ENCODE measurements around the gene KRTAP5-7.

- TF ChIP-seq, protein P1, sequence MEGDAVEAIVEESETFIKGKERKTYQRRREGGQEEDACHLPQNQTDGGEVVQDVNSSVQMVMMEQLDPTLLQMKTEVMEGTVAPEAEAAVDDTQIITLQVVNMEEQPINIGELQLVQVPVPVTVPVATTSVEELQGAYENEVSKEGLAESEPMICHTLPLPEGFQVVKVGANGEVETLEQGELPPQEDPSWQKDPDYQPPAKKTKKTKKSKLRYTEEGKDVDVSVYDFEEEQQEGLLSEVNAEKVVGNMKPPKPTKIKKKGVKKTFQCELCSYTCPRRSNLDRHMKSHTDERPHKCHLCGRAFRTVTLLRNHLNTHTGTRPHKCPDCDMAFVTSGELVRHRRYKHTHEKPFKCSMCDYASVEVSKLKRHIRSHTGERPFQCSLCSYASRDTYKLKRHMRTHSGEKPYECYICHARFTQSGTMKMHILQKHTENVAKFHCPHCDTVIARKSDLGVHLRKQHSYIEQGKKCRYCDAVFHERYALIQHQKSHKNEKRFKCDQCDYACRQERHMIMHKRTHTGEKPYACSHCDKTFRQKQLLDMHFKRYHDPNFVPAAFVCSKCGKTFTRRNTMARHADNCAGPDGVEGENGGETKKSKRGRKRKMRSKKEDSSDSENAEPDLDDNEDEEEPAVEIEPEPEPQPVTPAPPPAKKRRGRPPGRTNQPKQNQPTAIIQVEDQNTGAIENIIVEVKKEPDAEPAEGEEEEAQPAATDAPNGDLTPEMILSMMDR (conservative IDR thresholded peaks at IDR 0.05; ENCODE audit: low read depth, low read length), result no peak
- no peak for TF ChIP-seq EZH2 (IDR thresholded peaks at IDR 0.05; ENCODE audit: low read length, unreplicated experiment)
Observed at GRCh38 chr11:71548120-71548519, 21.1 kb downstream of the KRTAP5-7 start, which contains the start of gene KRTAP5-9.
